Prostate gland (tissue), 2 donors: ENCODE measurements around the gene ZSCAN10.

ENCODE experiments used
- CTCF ChIP-seq, 4 experiments: fragments of 200-600 bp in 2 of 4; fragments of 450-650 bp in 2 of 4; sonication (generic) in 2 of 4; IDR thresholded peaks; 1 replicate in 3 of 4; 2 replicates in 1 of 4; pipeline ENCODE4 v1.5.1; 2016 to 2019; ENCODE audit warnings: antibody characterized with exemption in 4 of 4, mild to moderate bottlenecking in 2 of 4, moderate library complexity in 2 of 4
- POLR2A ChIP-seq: fragments of 450-650 bp; IDR thresholded peaks from one replicate; pipeline ENCODE4 v1.6.1; 2016; ENCODE audit warnings: antibody characterized with exemption, mild to moderate bottlenecking

- TF ChIP-seq CTCF (IDR thresholded peaks at IDR 0.05) = no peak
- no peak for TF ChIP-seq POLR2A
Observed at GRCh38 chr16:3137267-3137666, 38.2 kb upstream of the ZSCAN10 start.
